Trophoblast cell (in vitro differentiated cells and primary cell): ENCODE results near the gene HDDC3.
"Not testable (repeated sequence)": the region's sequence is repeated elsewhere in the genome, so short reads cannot be mapped to it uniquely, and the experiment has no call there.

ENCODE experiments used
- DNase-seq, 2 donors: peaks; one replicate each; pipeline ENCODE4 v3.0.0-alpha.2; 2016
- H2AFZ ChIP-seq: 2 replicates; pipeline ENCODE4 v1.6.1; 2013; ENCODE audit warnings: low read length, moderate library complexity, mild to moderate bottlenecking; ENCODE audit not compliant: insufficient read depth, poor library complexity
- H2AK5ac ChIP-seq: 2 replicates; pipeline ENCODE4 v1.6.1; 2013; ENCODE audit warnings: mild to moderate bottlenecking, low read length
- H2BK120ac ChIP-seq: 2 replicates; pipeline ENCODE4 v1.6.1; 2013; ENCODE audit warnings: low read length, mild to moderate bottlenecking, moderate library complexity; ENCODE audit not compliant: insufficient read depth, poor library complexity
- H2BK12ac ChIP-seq: 2 replicates; pipeline ENCODE4 v1.6.1; 2013; ENCODE audit warnings: mild to moderate bottlenecking, low read length, moderate library complexity
- H2BK5ac ChIP-seq: 2 replicates; pipeline ENCODE4 v1.6.1; 2013; ENCODE audit warnings: low read length, low read depth, moderate library complexity, mild to moderate bottlenecking; ENCODE audit not compliant: poor library complexity
- H3K14ac ChIP-seq: 2 replicates; pipeline ENCODE4 v1.6.1; 2013; ENCODE audit warnings: mild to moderate bottlenecking, low read length
- H3K18ac ChIP-seq: 2 replicates; pipeline ENCODE4 v1.6.1; 2013; ENCODE audit warnings: mild to moderate bottlenecking, low read length
- H3K23ac ChIP-seq: 2 replicates; pipeline ENCODE4 v1.6.1; 2013; ENCODE audit warnings: low read length
- H3K27ac ChIP-seq: 2 replicates; pipeline ENCODE4 v1.5.1; 2013; ENCODE audit warnings: low read depth, mild to moderate bottlenecking, inconsistent platforms, low read length, moderate library complexity
- H3K27me3 ChIP-seq: 2 replicates; pipeline ENCODE4 v1.6.1; 2013; ENCODE audit warnings: inconsistent platforms, mild to moderate bottlenecking, low read length, moderate library complexity; ENCODE audit not compliant: insufficient read depth
- H3K36me3 ChIP-seq, 2 experiments: 1 replicate in 1 of 2; 2 replicates in 1 of 2; pipeline ENCODE4 v1.6.1; 2013; ENCODE audit warnings: low read length in 2 of 2, mild to moderate bottlenecking in 2 of 2, moderate library complexity in 1 of 2; ENCODE audit not compliant: insufficient read depth in 2 of 2, control insufficient read depth in 1 of 2
- H3K4ac ChIP-seq: 2 replicates; pipeline ENCODE4 v1.6.1; 2013; ENCODE audit warnings: low read depth, mild to moderate bottlenecking, low read length, moderate library complexity
- H3K4me1 ChIP-seq, 2 experiments: 1 replicate in 1 of 2; 2 replicates in 1 of 2; pipeline ENCODE4 v1.6.1; 2013; ENCODE audit warnings: low read length in 2 of 2, mild to moderate bottlenecking in 2 of 2, moderate library complexity in 1 of 2; ENCODE audit not compliant: insufficient read depth in 2 of 2, control insufficient read depth in 1 of 2
- H3K4me2 ChIP-seq: 2 replicates; pipeline ENCODE4 v1.6.1; 2013; ENCODE audit warnings: inconsistent platforms, mild to moderate bottlenecking, low read length, moderate library complexity
- H3K4me3 ChIP-seq: 2 replicates; pipeline ENCODE4 v1.5.1; 2013; ENCODE audit warnings: mild to moderate bottlenecking, low read depth, low read length, inconsistent platforms
- H3K79me1 ChIP-seq: one replicate; pipeline ENCODE4 v1.6.1; 2013; ENCODE audit warnings: low read length
- H3K79me2 ChIP-seq: 2 replicates; pipeline ENCODE4 v1.6.1; 2013; ENCODE audit warnings: low read length, mild to moderate bottlenecking; ENCODE audit not compliant: control insufficient read depth, insufficient read depth, poor library complexity
- H3K9ac ChIP-seq: 2 replicates; pipeline ENCODE4 v1.6.1; 2013; ENCODE audit warnings: mild to moderate bottlenecking, low read length
- H3K9me3 ChIP-seq: 2 replicates; pipeline ENCODE4 v1.6.1; 2013; ENCODE audit warnings: low read depth, mild to moderate bottlenecking, control low read depth, inconsistent platforms, low read length; ENCODE audit not compliant: insufficient read depth
- H4K12ac ChIP-seq: 2 replicates; pipeline ENCODE4 v1.6.1; 2013; ENCODE audit warnings: low read depth, mild to moderate bottlenecking, low read length, moderate library complexity
- H4K8ac ChIP-seq: 2 replicates; pipeline ENCODE4 v1.6.1; 2013; ENCODE audit warnings: low read depth, mild to moderate bottlenecking, low read length, moderate library complexity
- H4K91ac ChIP-seq: one replicate; pipeline ENCODE4 v1.6.1; 2013; ENCODE audit warnings: low read depth, mild to moderate bottlenecking, low read length, moderate library complexity
- WGBS: extraction: QIAGEN DNeasy Blood & Tissue Kit; methylation state at CpG from one replicate; pipeline ENCODE4 v1.1.7; 2013; ENCODE audit warnings: missing lambda C conversion rate; ENCODE audit not compliant: insufficient read length, insufficient coverage; ENCODE audit errors: extremely low coverage; 5-methylcytosine and 5-hydroxymethylcytosine counted together

The HDDC3 gene

DNA sequence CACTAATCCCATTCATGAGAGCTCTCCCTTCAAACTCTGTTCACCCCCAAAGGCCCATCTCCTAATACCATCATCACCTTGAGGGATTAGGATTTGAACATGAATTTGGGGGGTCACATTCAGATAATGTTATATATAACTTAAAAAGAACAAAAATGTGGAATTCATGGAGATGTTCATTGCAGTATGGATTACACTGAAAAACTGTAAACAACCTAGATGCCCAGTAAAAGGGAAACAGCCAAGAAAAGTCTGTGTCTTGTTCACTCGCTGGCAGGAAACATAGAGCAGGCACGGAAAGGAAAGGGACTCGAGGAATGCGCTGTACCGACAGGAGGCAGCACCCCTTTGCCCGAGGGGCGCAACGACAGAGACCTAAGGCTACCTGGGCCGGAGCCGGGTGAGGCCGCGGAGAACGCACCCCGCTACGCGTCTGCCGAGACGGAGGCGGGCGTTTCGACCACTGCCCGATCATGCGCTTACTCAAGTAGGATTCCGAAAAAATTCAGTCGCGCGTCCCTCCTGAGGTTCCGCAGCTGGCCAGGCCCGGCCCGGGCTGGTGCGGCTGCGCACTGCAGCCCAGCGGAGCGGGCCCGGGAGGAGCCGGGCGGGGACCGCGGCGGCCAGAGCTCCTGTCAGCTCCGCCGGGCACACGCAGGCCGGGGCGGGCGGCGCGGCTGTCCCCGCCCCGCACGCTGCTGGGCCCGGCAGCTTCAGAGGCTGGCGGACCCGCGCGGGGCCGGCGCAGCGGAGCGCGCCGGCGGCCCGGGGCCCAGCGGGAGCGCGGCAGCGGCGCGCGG lies 30.1 kb downstream of the HDDC3 start:
- H2AFZ ChIP-seq = peak overlapping the region; percentile 83
- WGBS = no CpG with 5 or more reads among the region's 71 CpGs

DNA sequence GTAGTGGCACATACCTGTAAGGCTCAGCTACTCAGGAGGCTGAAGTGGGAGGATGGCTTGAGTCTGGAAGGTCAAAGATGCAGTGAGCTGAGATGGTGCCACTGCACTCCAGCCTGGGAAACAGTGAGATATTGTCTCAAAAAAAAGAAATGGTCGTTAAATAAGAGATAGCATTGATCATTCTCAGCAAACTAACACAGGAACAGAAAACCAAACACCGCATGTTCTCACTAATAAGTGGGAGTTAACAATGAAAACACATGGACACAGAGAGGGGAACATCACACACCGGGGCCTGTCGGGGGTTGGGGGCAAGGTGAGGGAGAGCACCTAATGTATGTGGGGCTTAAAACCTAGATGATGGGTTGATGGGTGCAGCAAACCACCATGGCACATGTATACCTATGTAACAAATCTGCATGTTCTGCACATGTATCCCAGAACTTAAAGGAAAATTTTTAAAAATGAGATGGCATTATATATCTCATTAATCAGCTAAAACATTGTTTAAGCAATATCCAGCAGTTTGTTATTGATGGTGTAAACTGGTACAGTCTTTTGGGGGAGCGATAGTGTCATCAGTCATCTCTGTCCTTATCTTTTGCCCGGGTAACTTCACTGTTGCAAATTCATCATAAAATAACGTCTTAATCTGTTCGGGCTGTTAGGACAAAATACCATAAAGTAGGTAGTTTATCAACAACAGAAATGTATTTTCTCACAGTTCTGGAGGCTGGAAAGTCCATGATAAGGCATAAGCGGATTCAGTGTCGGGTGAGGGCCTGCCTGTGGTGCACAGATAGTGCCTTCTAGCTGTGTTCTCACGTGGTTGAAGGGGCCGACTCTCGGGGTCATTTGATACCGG lies 30.9 kb downstream of the HDDC3 start:
- H3K36me3 ChIP-seq = peaks cover 13% of the 10 kb centered on the region in 2 experiments
- peak overlapping the region; percentile 82 for H3K4me2 ChIP-seq

More for the DNA sequence above, 30.1 kb downstream of the HDDC3 start:
- Histone ChIP-seq H3K18ac (peak overlapping the region; percentile 87), H3K23ac (no peak overlapping the region), H3K79me1 (peaks cover 4% of the 10 kb centered on the region), H4K12ac (peak overlapping the region; percentile 95), H3K4ac (peak overlapping the region; percentile 42), H3K4me2 (peak overlapping the region; percentile 82), H2BK120ac (peak overlapping the region; percentile 94), H3K4me1 (peaks cover 5 to 9% of the 10 kb centered on the region in 2 experiments), H3K9me3 (no peaks in the 10 kb centered on the region), H2BK5ac (peak overlapping the region; percentile 79), H2AK5ac (no peak overlapping the region), H4K91ac (peak overlapping the region; percentile 92), H2BK12ac (peak overlapping the region; percentile 90), H3K4me3 (peak overlapping the region; percentile 86), H3K36me3 (peaks cover 21% of the 10 kb centered on the region in 2 experiments), H3K27ac (peak overlapping the region; percentile 83), H3K27me3 (no peaks in the 10 kb centered on the region), H3K9ac (peak overlapping the region; percentile 91), H3K14ac (peak overlapping the region; percentile 88), H4K8ac (peak overlapping the region; percentile 98), H3K79me2 (peaks cover 2% of the 10 kb centered on the region)
- DNase-seq = peak; percentile 87 to 90

DNA sequence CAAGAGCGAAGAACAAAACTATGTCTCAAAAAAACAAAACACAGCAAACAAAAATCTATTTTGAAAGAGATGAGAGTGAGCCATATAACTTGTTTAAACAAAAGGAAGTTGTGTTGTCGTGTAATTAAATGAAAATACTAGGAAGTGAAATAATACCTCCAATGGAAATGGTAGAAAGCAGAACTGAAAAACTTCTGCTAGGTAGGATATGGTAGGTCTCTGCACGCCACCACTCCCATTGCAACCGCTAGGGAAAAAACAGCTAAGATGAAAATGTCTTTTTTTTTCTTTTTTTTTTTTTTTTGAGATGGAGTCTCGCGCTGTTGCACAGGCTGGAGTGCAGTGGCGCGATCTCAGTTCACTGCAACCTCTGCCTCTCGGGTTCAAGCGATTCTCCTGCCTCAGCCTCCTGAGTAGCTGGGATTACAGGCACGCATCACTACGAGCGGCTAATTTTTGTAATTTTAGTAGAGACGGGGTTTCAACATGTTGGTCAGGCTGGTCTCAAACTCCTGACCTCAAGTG lies 35.2 kb downstream of the HDDC3 start:
- no CpG with 5 or more reads among the region's 14 CpGs for WGBS
- H3K23ac ChIP-seq, H2BK12ac ChIP-seq, H3K4me2 ChIP-seq, H3K14ac ChIP-seq, H3K27ac ChIP-seq, H3K9ac ChIP-seq, H2BK120ac ChIP-seq, DNase-seq, H3K79me2 ChIP-seq, H4K12ac ChIP-seq, H4K8ac ChIP-seq, H4K91ac ChIP-seq, H3K4ac ChIP-seq, H3K4me3 ChIP-seq, H2AK5ac ChIP-seq, H3K79me1 ChIP-seq, H3K27me3 ChIP-seq, H2AFZ ChIP-seq, H2BK5ac ChIP-seq, H3K18ac ChIP-seq, H3K9me3 ChIP-seq, H3K4me1 ChIP-seq: not testable (repeated sequence)
- H3K36me3 ChIP-seq = peaks cover 28 to 31% of the 10 kb centered on the region in 2 experiments

More for the DNA sequence above, 30.9 kb downstream of the HDDC3 start:
- Histone ChIP-seq H3K23ac (no peak overlapping the region), H4K12ac (no peak overlapping the region), H3K9me3 (no peaks in the 10 kb centered on the region), H3K79me1 (peaks cover 4% of the 10 kb centered on the region), H2AK5ac (no peak overlapping the region), H3K14ac (no peak overlapping the region), H2BK5ac (no peak overlapping the region), H4K8ac (no peak overlapping the region), H3K4ac (no peak overlapping the region), H3K27ac (peak overlapping the region; percentile 83), H2BK12ac (no peak overlapping the region), H4K91ac (no peak overlapping the region), H3K4me1 (peaks cover 5 to 9% of the 10 kb centered on the region in 2 experiments), H3K18ac (no peak overlapping the region), H3K79me2 (peaks cover 2% of the 10 kb centered on the region), H3K4me3 (no peak overlapping the region), H3K27me3 (no peaks in the 10 kb centered on the region), H2AFZ (no peak overlapping the region), H3K9ac (no peak overlapping the region), H2BK120ac (no peak overlapping the region)
- DNase-seq = no peak
- no CpG with 5 or more reads among the region's 14 CpGs for whole genome bisulfite sequencing

DNA sequence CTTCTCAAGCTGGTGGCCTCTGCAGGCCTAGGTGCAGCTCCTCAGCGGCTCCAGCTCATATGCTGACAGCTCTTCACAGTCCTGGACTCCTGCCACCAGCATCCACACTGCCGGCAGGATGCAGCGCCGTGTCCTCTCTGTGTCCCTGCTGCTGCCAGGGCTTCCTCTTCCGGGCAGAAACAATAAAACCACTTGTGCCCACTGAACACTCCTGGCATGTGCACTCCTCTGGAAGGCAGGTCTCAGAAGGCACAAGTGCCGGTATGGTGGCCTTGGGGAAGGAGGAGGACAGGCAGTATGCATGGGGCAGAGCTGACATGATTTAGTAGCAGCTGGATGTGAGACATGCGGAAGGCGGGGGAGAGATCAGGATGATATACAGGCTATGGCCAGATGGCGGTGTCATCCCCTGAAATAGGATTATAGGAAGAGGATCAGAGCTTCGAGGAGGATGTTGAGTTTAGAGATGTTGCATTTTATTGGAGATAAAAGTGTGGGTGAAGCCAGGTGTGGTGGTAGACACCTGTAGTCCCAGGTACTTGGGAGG lies 36.7 kb downstream of the HDDC3 start:
- H3K79me1 ChIP-seq = no peaks in the 10 kb centered on the region
- peaks cover 43 to 45% of the 10 kb centered on the region in 2 experiments for H3K36me3 ChIP-seq
- H3K4ac ChIP-seq = no peak overlapping the region
- no peak overlapping the region for H3K4me3 ChIP-seq
- no peak overlapping the region for H2AFZ ChIP-seq
- no peak overlapping the region for H3K4me2 ChIP-seq
- H3K23ac ChIP-seq = no peak overlapping the region
- peaks cover 2% of the 10 kb centered on the region for H3K9me3 ChIP-seq
- no peak overlapping the region for H3K9ac ChIP-seq
- no peak overlapping the region for H3K27ac ChIP-seq
- no peak for DNase-seq
- H4K8ac ChIP-seq = no peak overlapping the region
- no peak overlapping the region for H4K91ac ChIP-seq
- H4K12ac ChIP-seq = no peak overlapping the region
- no peak overlapping the region for H3K18ac ChIP-seq
- no peak overlapping the region for H2BK5ac ChIP-seq
- H2AK5ac ChIP-seq = no peak overlapping the region
- H3K4me1 ChIP-seq = no peaks in the 10 kb centered on the region
- no peak overlapping the region for H3K14ac ChIP-seq
- no peak overlapping the region for H2BK120ac ChIP-seq
- H2BK12ac ChIP-seq = no peak overlapping the region
- no peaks in the 10 kb centered on the region for H3K79me2 ChIP-seq
- WGBS = no CpG with 5 or more reads among the region's 10 CpGs
- no peaks in the 10 kb centered on the region for H3K27me3 ChIP-seq
